GM23338 (cell line): ENCODE measurements around the gene KCNT1. TPM values are rescaled to one million over a fixed set of nuclear protein-coding genes. Genes with fewer than 3 reads are reported as not detected.
"Not testable (repeated sequence)": the region's sequence is repeated elsewhere in the genome, so short reads cannot be mapped to it uniquely, and the experiment has no call there.

Experiments used
- ATAC-seq: fragments of 200-7000 bp; cut with Tn5 transposase; 3 replicates; pipeline ENCODE4 v1.9.1; 2020
- DNase-seq: peaks from one replicate; pipeline ENCODE4 v3.0.0-alpha.2; 2015; ENCODE audit warnings: low spot score
- H2AFZ ChIP-seq: fragments of 200-600 bp; sonication (generic); 2 replicates; pipeline ENCODE4 v1.8.0; 2016; ENCODE audit warnings: antibody characterized with exemption, mild to moderate bottlenecking, moderate library complexity
- H3F3A ChIP-seq: fragments of 200-600 bp; sonication (generic); replicated peaks from 2 replicates; pipeline ENCODE4 v1.8.0; 2017; ENCODE audit warnings: antibody characterized with exemption, mixed run types, low read depth
- H3K27ac ChIP-seq: fragments of 200-600 bp; sonication (generic); 2 replicates; pipeline ENCODE4 v1.6.1; 2016; ENCODE audit warnings: low read depth
- H3K27me3 ChIP-seq: fragments of 200-600 bp; sonication (generic); 2 replicates; pipeline ENCODE4 v1.8.0; 2016; ENCODE audit warnings: mild to moderate bottlenecking, mixed run types, moderate library complexity; ENCODE audit not compliant: insufficient read depth
- H3K36me3 ChIP-seq: fragments of 200-600 bp; sonication (generic); 2 replicates; pipeline ENCODE4 v1.8.0; 2016; ENCODE audit warnings: mild to moderate bottlenecking; ENCODE audit not compliant: insufficient read depth
- H3K4me1 ChIP-seq: fragments of 200-600 bp; sonication (generic); 2 replicates; pipeline ENCODE4 v1.8.0; 2016; ENCODE audit warnings: mild to moderate bottlenecking, moderate library complexity; ENCODE audit not compliant: insufficient read depth
- H3K4me2 ChIP-seq: fragments of 200-600 bp; sonication (generic); 2 replicates; pipeline ENCODE4 v1.7.1; 2017; ENCODE audit warnings: mixed run types
- H3K4me3 ChIP-seq: fragments of 200-600 bp; sonication (generic); 2 replicates; pipeline ENCODE4 v1.6.1; 2016; ENCODE audit warnings: mixed run types
- H3K79me2 ChIP-seq: fragments of 200-600 bp; sonication (generic); replicated peaks from 2 replicates; pipeline ENCODE4 v1.8.0; 2017; ENCODE audit warnings: mild to moderate bottlenecking; ENCODE audit not compliant: insufficient read depth
- H3K9me2 ChIP-seq: fragments of 200-600 bp; sonication (generic); 2 replicates; pipeline ENCODE4 v1.8.0; 2017; ENCODE audit not compliant: insufficient read depth
- H4K20me1 ChIP-seq: fragments of 200-600 bp; sonication (generic); replicated peaks from 2 replicates; pipeline ENCODE4 v1.8.0; 2017; ENCODE audit warnings: mild to moderate bottlenecking; ENCODE audit not compliant: insufficient read depth
- H3K27ac Mint-ChIP-seq: 2 replicates; pipeline ENCODE4 v1.8.0; 2020; ENCODE audit warnings: inconsistent platforms, mild to moderate bottlenecking, moderate library complexity, mixed read lengths
- H3K27me3 Mint-ChIP-seq: 3 replicates; pipeline ENCODE4 v1.8.0; 2022; ENCODE audit warnings: low read depth, mild to moderate bottlenecking, moderate library complexity, mixed read lengths, inconsistent platforms; ENCODE audit not compliant: insufficient read depth, poor library complexity
- H3K36me3 Mint-ChIP-seq: 3 replicates; pipeline ENCODE4 v1.8.0; 2021; ENCODE audit warnings: low read depth, mild to moderate bottlenecking, inconsistent platforms, moderate library complexity, mixed read lengths
- H3K4me1 Mint-ChIP-seq: 3 replicates; pipeline ENCODE4 v1.8.0; 2020; ENCODE audit warnings: mild to moderate bottlenecking, inconsistent platforms, mixed read lengths
- H3K4me3 Mint-ChIP-seq: 3 replicates; pipeline ENCODE4 v1.8.0; 2021; ENCODE audit warnings: moderate library complexity, mild to moderate bottlenecking, inconsistent platforms, mixed read lengths
- H3K9me3 Mint-ChIP-seq: 3 replicates; pipeline ENCODE4 v1.8.0; 2020; ENCODE audit warnings: moderate library complexity, mild to moderate bottlenecking, inconsistent platforms, mixed read lengths
- CREB1 ChIP-seq: fragments of 250-450 bp; sonication (Bioruptor Pico); IDR thresholded peaks from 2 replicates; pipeline ENCODE4 v1.5.0; 2020; ENCODE audit warnings: low read depth, mild to moderate bottlenecking, moderate library complexity
- CTCF ChIP-seq, 2 experiments: fragments of 200-600 bp in 1 of 2; sonication (generic) in 1 of 2; conservative IDR thresholded peaks; 2 replicates each; pipeline versions ENCODE4 v1.5.1 to v1.6.1; 2016 to 2017; ENCODE audit warnings: antibody characterized with exemption in 2 of 2, low read depth in 2 of 2, mild to moderate bottlenecking in 2 of 2, moderate library complexity in 1 of 2
- ETS1 ChIP-seq: IDR thresholded peaks from 2 replicates; pipeline ENCODE4 v1.6.1; 2016; ENCODE audit warnings: antibody characterized with exemption
- EZH2 ChIP-seq: fragments of 200-600 bp; sonication (generic); IDR thresholded peaks from one replicate; pipeline ENCODE4 v1.8.0; 2017; ENCODE audit warnings: antibody characterized with exemption, mild to moderate bottlenecking, low read depth; ENCODE audit not compliant: unreplicated experiment
- EZH2phosphoT487 ChIP-seq: fragments of 200-600 bp; sonication (generic); IDR thresholded peaks from one replicate; pipeline ENCODE4 v1.8.1; 2018; ENCODE audit warnings: antibody characterized with exemption; ENCODE audit not compliant: unreplicated experiment
- JUNB ChIP-seq: IDR thresholded peaks from one replicate; pipeline ENCODE4 v1.6.1; 2016; ENCODE audit warnings: antibody characterized with exemption; ENCODE audit not compliant: unreplicated experiment
- POLR2AphosphoS5 ChIP-seq: IDR thresholded peaks from 2 replicates; pipeline ENCODE4 v1.6.1; 2016; ENCODE audit warnings: antibody characterized with exemption, low read depth
- REST ChIP-seq: IDR thresholded peaks from one replicate; pipeline ENCODE4 v1.6.1; 2018; ENCODE audit warnings: antibody characterized with exemption; ENCODE audit not compliant: unreplicated experiment
- STAT1 ChIP-seq: IDR thresholded peaks from one replicate; pipeline ENCODE4 v1.6.1; 2016; ENCODE audit warnings: antibody characterized with exemption; ENCODE audit not compliant: unreplicated experiment
- ZNF114 ChIP-seq: fragments of 250-450 bp; sonication (Bioruptor Pico); IDR thresholded peaks from 2 replicates; pipeline ENCODE4 v1.5.0; 2020; ENCODE audit warnings: mild to moderate bottlenecking, moderate library complexity
- ZNF331 ChIP-seq: fragments of 250-450 bp; sonication (Bioruptor Pico); IDR thresholded peaks from 2 replicates; pipeline ENCODE4 v1.5.0; 2020; ENCODE audit warnings: low read depth, mild to moderate bottlenecking, moderate library complexity
- polyA plus RNA-seq: library from polyadenylated mRNA; unstranded; fragments of >200 nt; fragmentation: Nextera tagmentation; extraction: Ambion mirVana; gene quantifications from 2 replicates; pipeline ENCODE4 v1.2.1, GENCODE V29; 2016
- total RNA-seq: library from RNA; depleted of rRNA; stranded (reverse); fragments of >200 nt; shearing (Covaris generic); gene quantifications from 2 replicates; pipeline ENCODE4 v1.2.3, GENCODE V29; 2014

Gene KCNT1
- total and polyA plus RNA-seq, 2 experiments from 2014 or later = 0.05 to 0.28 TPM

GRCh38 chr9:135671591-135672041, 30.4 kb upstream of the KCNT1 start:
- H3K27me3 ChIP-seq = no peaks in the 10 kb centered on the region
- no peaks in the 10 kb centered on the region for H4K20me1 ChIP-seq
- H3K9me2 ChIP-seq = no peaks in the 10 kb centered on the region; the same call in 1 of the 2 replicates
- no peaks in the 10 kb centered on the region for H3K4me1 ChIP-seq
- no peaks in the 10 kb centered on the region for H3F3A ChIP-seq
- H3K4me3 Mint-ChIP-seq = no peak overlapping the region
- TF ChIP-seq EZH2 (no peak), CTCF (conservative IDR thresholded peaks at IDR 0.05; ENCODE audit: low read depth in 2 of 2) (peak; percentile 40 to 71; a peak in 3 of 4 replicates)
- H3K27ac ChIP-seq = no peak overlapping the region
- peak overlapping the region; percentile 69; the same call in 1 of the 2 replicates for H2AFZ ChIP-seq
- H3K36me3 Mint-ChIP-seq = peaks cover 8% of the 10 kb centered on the region
- no peak overlapping the region for H3K4me3 ChIP-seq
- H3K27me3 Mint-ChIP-seq = peaks cover 2% of the 10 kb centered on the region
- no peaks in the 10 kb centered on the region for H3K79me2 ChIP-seq
- no peak overlapping the region for H3K27ac Mint-ChIP-seq
- ATAC-seq (peak; percentile 97), DNase-seq (peak; percentile 81)
- no peaks in the 10 kb centered on the region; the same call in 2 of the 3 replicates for H3K4me1 Mint-ChIP-seq
- no peak overlapping the region for H3K4me2 ChIP-seq
- H3K9me3 Mint-ChIP-seq = peaks cover 11% of the 10 kb centered on the region
- no peaks in the 10 kb centered on the region for H3K36me3 ChIP-seq

DNA sequence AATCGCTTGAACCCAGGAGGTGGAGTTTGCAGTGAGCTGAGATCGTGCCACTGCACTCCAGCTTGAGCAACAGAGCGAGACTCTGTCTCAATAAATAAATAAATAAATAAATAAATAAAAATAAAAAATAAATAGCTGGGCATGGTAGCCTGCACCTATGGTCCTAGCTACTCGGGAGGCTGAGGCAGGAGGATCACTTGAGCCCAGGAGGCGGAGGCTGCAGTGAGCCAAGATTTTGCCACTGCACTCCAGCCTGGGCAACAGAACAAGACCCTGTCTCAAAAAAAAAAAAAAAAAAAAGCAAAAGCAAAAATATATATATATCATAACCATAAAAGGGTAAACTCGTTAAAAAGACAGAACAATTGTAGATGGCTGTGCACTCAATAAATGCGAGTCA, 29.2 kb upstream of the KCNT1 start:
- H3K27ac ChIP-seq, H3K79me2 ChIP-seq, DNase-seq, ATAC-seq, H3K27ac Mint-ChIP-seq, H3K27me3 ChIP-seq, H3K9me2 ChIP-seq, H2AFZ ChIP-seq, H3K4me1 Mint-ChIP-seq, H3K4me2 ChIP-seq, H3K4me1 ChIP-seq, H3K36me3 Mint-ChIP-seq, H3K27me3 Mint-ChIP-seq, H3K36me3 ChIP-seq, H3K4me3 ChIP-seq, H3F3A ChIP-seq, H3K4me3 Mint-ChIP-seq, H4K20me1 ChIP-seq: not testable (repeated sequence)
- H3K9me3 Mint-ChIP-seq = peaks cover 11% of the 10 kb centered on the region

DNA sequence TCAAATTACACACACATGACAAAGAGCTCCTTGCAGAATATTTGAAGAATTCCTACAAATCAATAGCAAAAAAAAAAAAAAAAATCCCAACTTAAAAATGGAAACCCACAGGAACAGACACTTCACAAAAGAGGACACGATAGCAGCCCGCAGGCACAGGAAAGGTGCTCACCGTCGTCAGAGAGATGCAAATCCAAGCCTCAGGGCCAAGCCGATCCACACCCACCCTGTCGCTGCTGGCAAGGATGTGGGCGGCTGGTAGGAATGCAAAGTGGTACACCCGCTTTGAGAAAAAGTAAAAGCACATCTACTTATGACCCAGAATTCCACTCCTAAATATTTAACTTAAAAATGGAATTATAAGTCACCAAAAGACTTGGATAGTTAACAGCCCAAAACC, 28.0 kb upstream of the KCNT1 start:
- H3K27ac Mint-ChIP-seq = no peak overlapping the region
- ATAC-seq (no peak), DNase-seq (no peak)
- Histone ChIP-seq H3K79me2 (no peaks in the 10 kb centered on the region), H3K9me2 (no peaks in the 10 kb centered on the region; the same call in 1 of the 2 replicates), H3K27me3 (no peaks in the 10 kb centered on the region), H3K36me3 (no peaks in the 10 kb centered on the region), H3K27ac (no peak overlapping the region), H3F3A (no peaks in the 10 kb centered on the region), H3K4me3 (no peak overlapping the region), H3K4me2 (no peak overlapping the region), H3K4me1 (no peaks in the 10 kb centered on the region), H2AFZ (no peak overlapping the region), H4K20me1 (no peaks in the 10 kb centered on the region)
- no peak overlapping the region for H3K4me3 Mint-ChIP-seq
- peaks cover 4% of the 10 kb centered on the region for H3K9me3 Mint-ChIP-seq
- H3K4me1 Mint-ChIP-seq = no peaks in the 10 kb centered on the region
- H3K36me3 Mint-ChIP-seq = peaks cover 3% of the 10 kb centered on the region; the same call in 1 of the 3 replicates
- peaks cover 2% of the 10 kb centered on the region for H3K27me3 Mint-ChIP-seq
- TF ChIP-seq ETS1 (no peak), CTCF (conservative IDR thresholded peaks at IDR 0.05; ENCODE audit: low read depth in 2 of 2) (no peak), JUNB (no peak), EZH2 (no peak), STAT1 (no peak), REST (no peak), POLR2AphosphoS5 (no peak), CREB1 (CRISPR knock-in tag) (no peak), ZNF331 (CRISPR knock-in tag) (no peak), EZH2phosphoT487 (no peak), ZNF114 (CRISPR knock-in tag) (no peak)
